IPS-18c (cell line): ENCODE results near the gene OR52E6.
A peak's percentile ranks its signal among the peaks of the same experiment; 100 is the strongest.

Source experiments
- H3K4me3 ChIP-seq: 2 replicates; pipeline ENCODE4 v1.7.0; 2013; ENCODE audit warnings: low read depth, mild to moderate bottlenecking, low read length, moderate library complexity; ENCODE audit not compliant: insufficient read depth
- H3K9me3 ChIP-seq: one replicate; pipeline ENCODE4 v1.6.1; 2013; ENCODE audit warnings: mild to moderate bottlenecking, low read length, moderate library complexity; ENCODE audit not compliant: control insufficient read depth, insufficient read depth

The OR52E6 gene

DNA sequence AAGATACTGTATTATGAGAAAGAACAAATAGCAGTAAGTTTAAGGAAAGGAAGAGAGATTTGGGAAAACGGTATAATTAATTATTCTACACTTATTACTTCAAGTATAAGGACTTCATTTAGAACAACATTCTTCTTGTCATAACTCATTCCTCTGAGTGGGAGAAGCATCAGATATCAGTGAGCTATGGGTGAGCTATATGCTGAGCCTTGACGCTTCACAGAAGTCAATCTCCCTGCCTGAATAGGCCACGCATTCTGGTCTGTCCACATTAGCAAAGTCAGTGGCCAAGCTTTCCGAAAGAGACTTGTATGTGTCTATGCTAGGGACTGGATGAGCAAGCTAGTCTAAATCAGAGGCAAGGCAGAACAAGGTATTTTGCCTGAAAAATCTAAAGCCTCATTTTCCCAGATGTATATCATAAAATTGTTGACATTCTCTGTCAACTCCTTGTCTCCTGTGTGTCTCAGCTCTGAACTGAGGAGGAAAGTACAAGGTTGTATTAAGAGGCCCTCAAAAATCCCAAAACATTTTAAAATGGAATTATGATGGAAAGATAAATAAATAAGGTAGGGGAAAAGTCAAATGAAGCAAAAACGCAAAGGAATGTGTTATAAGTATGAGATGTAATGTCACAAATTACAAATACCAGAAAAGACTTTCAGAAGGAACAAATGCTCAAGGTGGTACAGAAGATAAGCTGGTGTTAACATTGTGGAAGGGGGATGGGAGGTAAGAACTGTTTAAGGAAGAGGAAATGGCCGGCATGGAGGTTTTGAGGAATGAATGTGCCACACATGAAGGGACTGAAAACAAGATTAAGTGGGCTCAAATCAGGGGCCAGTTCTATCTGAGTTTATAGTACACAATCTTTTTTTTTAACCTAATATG, 31.5 kb downstream of the OR52E6 start:
- H3K4me3 ChIP-seq = no peak overlapping the region
- H3K9me3 ChIP-seq = no peaks in the 10 kb centered on the region

GRCh38 chr11:5809122-5809519, 32.6 kb downstream of the OR52E6 start:
- peak overlapping the region; percentile 64; the same call in 1 of the 2 replicates for H3K4me3 ChIP-seq

GRCh38 chr11:5808500-5809121, 33.1 kb downstream of the OR52E6 start, which contains the start of gene OR52N2:
Gene OR52N2 (plus strand): TSS chr11:5808924. CDS start chr11:5820336, 11,412 bp downstream.
- Histone ChIP-seq H3K4me3 (peak within 1 kb of the TSS; percentile 64), H3K9me3 (no peaks in the 10 kb centered on the region)

More at GRCh38 chr11:5809122-5809519, 32.6 kb downstream of the OR52E6 start:
- no peaks in the 10 kb centered on the region for H3K9me3 ChIP-seq

- no peak overlapping the region for H3K4me3 ChIP-seq
These were observed 34.1 kb downstream of the OR52E6 start for GRCh38 chr11:5807580-5807979.

DNA sequence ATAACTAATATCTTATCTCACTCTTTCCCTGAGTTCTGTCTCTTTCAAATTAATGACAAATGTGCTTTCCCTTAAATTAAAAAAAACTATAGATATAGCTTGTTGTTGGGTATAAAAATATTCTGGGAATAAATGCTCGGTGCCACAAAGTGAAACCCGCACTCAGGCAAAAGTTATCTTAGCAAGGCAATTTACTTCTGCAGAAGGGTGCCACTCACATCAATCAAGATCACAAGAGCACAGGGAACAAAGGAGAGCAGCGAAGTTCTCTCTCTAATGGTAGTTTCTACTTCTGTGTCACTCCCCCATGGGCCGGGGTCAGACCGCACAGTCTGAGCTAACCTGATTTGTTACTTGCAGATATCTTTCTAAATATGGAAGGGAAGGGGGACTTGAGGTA, 37.7 kb downstream of the OR52E6 start:
- no peak overlapping the region for H3K4me3 ChIP-seq
- H3K9me3 ChIP-seq = no peaks in the 10 kb centered on the region

More at GRCh38 chr11:5807580-5807979, 34.1 kb downstream of the OR52E6 start:
- H3K9me3 ChIP-seq = no peaks in the 10 kb centered on the region

- Histone ChIP-seq H3K9me3 (no peaks in the 10 kb centered on the region), H3K4me3 (no peak overlapping the region)
These were observed 45.2 kb downstream of the OR52E6 start for GRCh38 chr11:5796541-5796940.

GRCh38 chr11:5791165-5791564, 50.5 kb downstream of the OR52E6 start, which contains the start of gene OR52N1:
Gene OR52N1 (minus strand): TSS chr11:5791265. CDS start chr11:5788816, 2,449 bp downstream.
- H3K9me3 ChIP-seq = no peaks in the 10 kb centered on the region
- H3K4me3 ChIP-seq = no peak within 1 kb of the TSS
